ENCODE results near the gene BMPR1B.

BMPR1B gene

GRCh38 chr4:94960708-94961107 is 203.0 kb downstream of the BMPR1B start:
- DNase-seq (ENCODE audit: low read depth), result no peak

- no peak for DNase-seq (ENCODE audit: low read depth)
Measured at GRCh38 chr4:94961420-94961819, 203.7 kb downstream of the BMPR1B start.

- DNase-seq (ENCODE audit: low read depth), result no peak
Measured at GRCh38 chr4:94962484-94962883, 204.7 kb downstream of the BMPR1B start.

- no peak for DNase-seq (ENCODE audit: low read depth)
Measured at GRCh38 chr4:94965852-94966251, 208.1 kb downstream of the BMPR1B start.

- DNase-seq (ENCODE audit: low read depth), result no peak
Measured at GRCh38 chr4:94968493-94968892, 210.7 kb downstream of the BMPR1B start.

GRCh38 chr4:94970650-94971049 is 212.9 kb downstream of the BMPR1B start:
- no peak for DNase-seq (ENCODE audit: low read depth)

GRCh38 chr4:94974773-94975172 is 217.0 kb downstream of the BMPR1B start:
- no peak for DNase-seq (ENCODE audit: low read depth)

- DNase-seq (ENCODE audit: low read depth), result no peak
Measured at GRCh38 chr4:94976371-94977011, 218.7 kb downstream of the BMPR1B start.

GRCh38 chr4:94978904-94979303 is 221.1 kb downstream of the BMPR1B start:
- no peak for DNase-seq (ENCODE audit: low read depth)

- no peak for DNase-seq (ENCODE audit: low read depth)
Measured at GRCh38 chr4:94979621-94980020, 221.9 kb downstream of the BMPR1B start.

GRCh38 chr4:94995684-94996394 is 238.1 kb downstream of the BMPR1B start:
- DNase-seq (ENCODE audit: low read depth), result no peak

- no peak for DNase-seq (ENCODE audit: low read depth)
Measured at GRCh38 chr4:95000076-95000648, 242.4 kb downstream of the BMPR1B start.

- no peak for DNase-seq (ENCODE audit: low read depth)
Measured at GRCh38 chr4:95004912-95005311, 247.2 kb downstream of the BMPR1B start.

GRCh38 chr4:95007998-95008397 is 250.2 kb downstream of the BMPR1B start:
- DNase-seq (ENCODE audit: low read depth), result no peak

GRCh38 chr4:95013236-95013635 is 255.5 kb downstream of the BMPR1B start:
- DNase-seq (ENCODE audit: low read depth), result no peak

- DNase-seq (ENCODE audit: low read depth), result no peak
Measured at GRCh38 chr4:95014068-95014467, 256.3 kb downstream of the BMPR1B start.

- no peak for DNase-seq (ENCODE audit: low read depth)
Measured at GRCh38 chr4:95017305-95018064, 259.7 kb downstream of the BMPR1B start.

GRCh38 chr4:95018785-95019184 is 261.0 kb downstream of the BMPR1B start:
- no peak for DNase-seq (ENCODE audit: low read depth)

- DNase-seq (ENCODE audit: low read depth), result no peak
Measured at GRCh38 chr4:95020521-95020920, 262.8 kb downstream of the BMPR1B start.

- no peak for DNase-seq (ENCODE audit: low read depth)
Measured at GRCh38 chr4:95021099-95021498, 263.3 kb downstream of the BMPR1B start.

- no peak for DNase-seq (ENCODE audit: low read depth)
Measured at GRCh38 chr4:95023110-95023509, 265.4 kb downstream of the BMPR1B start.

- no peak for DNase-seq (ENCODE audit: low read depth)
Measured at GRCh38 chr4:95027905-95028618, 270.3 kb downstream of the BMPR1B start.

Measured in T-helper 22 cell (primary cell).